HG02763 (cell line): ENCODE measurements around the gene ZFYVE28.

ENCODE experiments used
- ATAC-seq: cut with Tn5 transposase; IDR thresholded peaks from one replicate; pipeline ENCODE4 v1.9.1; 2021; ENCODE audit warnings: mild to moderate bottlenecking, moderate library complexity; ENCODE audit not compliant: unreplicated experiment

The ZFYVE28 gene

GRCh38 chr4:2354760-2355159 is 63.7 kb downstream of the ZFYVE28 start:
- no peak for ATAC-seq

GRCh38 chr4:2354118-2354517 is 64.3 kb downstream of the ZFYVE28 start:
- no peak for ATAC-seq

- ATAC-seq, result no peak
Measured at GRCh38 chr4:2353222-2354107, 65.0 kb downstream of the ZFYVE28 start.

GRCh38 chr4:2352729-2353221 is 65.7 kb downstream of the ZFYVE28 start:
- no peak for ATAC-seq

- no peak for ATAC-seq
Measured at GRCh38 chr4:2352171-2352570, 66.3 kb downstream of the ZFYVE28 start.

- ATAC-seq, result no peak
Measured at GRCh38 chr4:2350982-2351381, 67.5 kb downstream of the ZFYVE28 start.

GRCh38 chr4:2348786-2349185 is 69.7 kb downstream of the ZFYVE28 start:
- ATAC-seq, result no peak

GRCh38 chr4:2347190-2347589 is 71.3 kb downstream of the ZFYVE28 start:
- no peak for ATAC-seq

- ATAC-seq, result no peak
Measured at GRCh38 chr4:2343476-2343875, 75.0 kb downstream of the ZFYVE28 start.

GRCh38 chr4:2341911-2342652 is 76.4 kb downstream of the ZFYVE28 start:
- no peak for ATAC-seq

GRCh38 chr4:2341261-2341841 is 77.1 kb downstream of the ZFYVE28 start:
- ATAC-seq, result no peak

- ATAC-seq, result no peak
Measured at GRCh38 chr4:2340272-2341061, 78.0 kb downstream of the ZFYVE28 start.

GRCh38 chr4:2339458-2340271 is 78.8 kb downstream of the ZFYVE28 start:
- ATAC-seq, result no peak

- no peak for ATAC-seq
Measured at GRCh38 chr4:2338754-2339457, 79.5 kb downstream of the ZFYVE28 start.

- no peak for ATAC-seq
Measured at GRCh38 chr4:2337896-2338295, 80.5 kb downstream of the ZFYVE28 start.

GRCh38 chr4:2337131-2337723 is 81.2 kb downstream of the ZFYVE28 start:
- ATAC-seq, result no peak

- ATAC-seq, result no peak
Measured at GRCh38 chr4:2336659-2337058, 81.8 kb downstream of the ZFYVE28 start.

- no peak for ATAC-seq
Measured at GRCh38 chr4:2335729-2336101, 82.7 kb downstream of the ZFYVE28 start.
